AG04450 (cell line): ENCODE measurements around the gene NOD1. TPM values are rescaled to one million over a fixed set of nuclear protein-coding genes. Genes with fewer than 3 reads are reported as not detected.

Experiments
- CTCF ChIA-PET: fragments of 300-600, 350-600 bp; formaldehyde crosslinking; extraction: SDS; loops from one replicate; lab custom pipeline; 2022; ENCODE audit warnings: antibody characterized with exemption, inconsistent platforms; lab: Charles Lee
- POLR2A ChIA-PET: fragments of 350-600 bp; formaldehyde crosslinking; extraction: SDS; loops from one replicate; lab custom pipeline; 2021; ENCODE audit warnings: antibody characterized with exemption, inconsistent platforms; lab: Yijun Ruan, JAX
- DNase-seq: peaks from one replicate; pipeline ENCODE4 v3.0.0-alpha.2; 2011; ENCODE audit warnings: low read depth, low spot score
- H3K27ac ChIP-seq: one replicate; pipeline ENCODE4 v1.5.1; 2012; ENCODE audit warnings: low read depth, low read length, control low read depth
- H3K27me3 ChIP-seq: one replicate; pipeline ENCODE4 v1.6.0; 2012; ENCODE audit warnings: low read length; ENCODE audit not compliant: control insufficient read depth, insufficient read depth
- H3K4me3 ChIP-seq: 2 replicates; pipeline ENCODE4 v1.5.1; 2011; ENCODE audit warnings: mild to moderate bottlenecking, low read depth, low read length, control low read depth
- H3K9me3 ChIP-seq: 2 replicates; pipeline ENCODE4 v1.5.1; 2012; ENCODE audit warnings: low read length; ENCODE audit not compliant: control insufficient read depth, insufficient read depth
- polyA plus RNA-seq: library from polyadenylated mRNA; depleted of rRNA; stranded (reverse); fragments of >200 nt; gene quantifications from 2 replicates; pipeline ENCODE4 v1.2.3, GENCODE V29; 2011
- TF ChIP-seq, protein P1 (sequence below): IDR thresholded peaks from 2 replicates; pipeline ENCODE4 v1.5.1; 2011; ENCODE audit warnings: low read depth, low read length, control low read depth, inconsistent platforms

The NOD1 gene
- polyA plus RNA-seq, 1 experiment: 3.3 TPM

DNA sequence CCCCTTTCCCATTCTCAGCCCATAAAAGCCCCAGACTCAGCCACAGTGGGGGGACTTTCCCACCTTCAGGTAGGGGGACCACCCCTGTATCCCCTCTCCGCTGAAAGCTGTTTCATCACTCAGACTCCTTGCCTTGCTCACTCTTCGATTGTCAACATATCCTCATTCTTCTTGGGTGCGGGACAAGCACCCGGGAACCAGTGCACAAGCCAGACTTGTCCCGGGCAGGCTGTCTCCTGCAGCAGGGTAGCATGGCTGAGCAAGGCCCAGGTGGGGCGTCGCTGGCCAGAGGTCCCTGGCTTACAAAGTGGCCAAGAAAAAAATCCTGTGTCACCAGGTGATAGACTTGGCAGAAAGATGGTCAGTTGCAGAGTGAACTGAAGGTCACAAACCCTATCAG, 64.7 kb downstream of the NOD1 start:
- Histone ChIP-seq H3K4me3 (no peak overlapping the region), H3K9me3 (peaks cover 4% of the 10 kb centered on the region; the same call in 1 of the 2 replicates), H3K27ac (no peak overlapping the region), H3K27me3 (no peaks in the 10 kb centered on the region)
- CTCF ChIA-PET: interaction anchor here (0.8 to 3.0 kb wide), 13 partner anchors 12 to 352 kb away, joined by 3 to 54 read pairs (median 4); no protein-coding TSS in a partner anchor
- TF ChIP-seq, protein P1, sequence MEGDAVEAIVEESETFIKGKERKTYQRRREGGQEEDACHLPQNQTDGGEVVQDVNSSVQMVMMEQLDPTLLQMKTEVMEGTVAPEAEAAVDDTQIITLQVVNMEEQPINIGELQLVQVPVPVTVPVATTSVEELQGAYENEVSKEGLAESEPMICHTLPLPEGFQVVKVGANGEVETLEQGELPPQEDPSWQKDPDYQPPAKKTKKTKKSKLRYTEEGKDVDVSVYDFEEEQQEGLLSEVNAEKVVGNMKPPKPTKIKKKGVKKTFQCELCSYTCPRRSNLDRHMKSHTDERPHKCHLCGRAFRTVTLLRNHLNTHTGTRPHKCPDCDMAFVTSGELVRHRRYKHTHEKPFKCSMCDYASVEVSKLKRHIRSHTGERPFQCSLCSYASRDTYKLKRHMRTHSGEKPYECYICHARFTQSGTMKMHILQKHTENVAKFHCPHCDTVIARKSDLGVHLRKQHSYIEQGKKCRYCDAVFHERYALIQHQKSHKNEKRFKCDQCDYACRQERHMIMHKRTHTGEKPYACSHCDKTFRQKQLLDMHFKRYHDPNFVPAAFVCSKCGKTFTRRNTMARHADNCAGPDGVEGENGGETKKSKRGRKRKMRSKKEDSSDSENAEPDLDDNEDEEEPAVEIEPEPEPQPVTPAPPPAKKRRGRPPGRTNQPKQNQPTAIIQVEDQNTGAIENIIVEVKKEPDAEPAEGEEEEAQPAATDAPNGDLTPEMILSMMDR: no peak
- POLR2A ChIA-PET: no interaction called here
- DNase-seq: no peak

DNA sequence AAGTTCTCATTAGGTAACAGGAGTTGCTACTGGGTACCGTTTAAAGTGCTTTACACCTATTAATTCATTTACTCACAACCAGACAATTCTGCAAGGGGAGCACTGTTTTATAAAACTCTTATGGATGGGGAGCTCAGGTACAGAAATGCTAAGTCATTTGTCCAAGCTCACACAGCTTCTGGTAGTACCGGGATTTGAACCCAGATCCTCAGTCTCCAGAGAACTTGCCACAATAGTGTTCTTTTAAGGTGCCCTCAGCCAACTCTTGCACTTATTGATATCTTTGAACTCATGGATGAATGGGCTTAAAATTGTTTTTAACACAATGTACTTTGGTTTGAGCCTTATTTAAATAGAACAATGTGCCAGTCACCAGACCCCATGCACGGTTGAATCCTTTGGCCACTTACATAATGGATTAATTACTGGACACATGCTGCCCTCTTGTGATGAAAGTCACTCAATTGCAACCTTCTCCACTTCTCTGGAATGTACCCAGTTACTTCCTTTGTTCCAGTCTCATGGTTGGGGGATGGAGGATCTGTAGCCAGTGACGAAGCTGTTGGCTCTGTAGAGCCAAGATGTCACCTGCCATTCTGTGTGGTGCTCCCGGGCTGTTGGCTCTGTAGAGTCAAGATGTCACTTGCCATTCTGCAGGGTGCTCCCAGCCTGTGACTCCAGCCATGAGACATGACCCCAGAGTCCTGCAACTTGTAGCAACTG, 65.6 kb downstream of the NOD1 start:
- TF ChIP-seq, protein P1: peak; percentile 60
- DNase-seq: peak; percentile 61
- no peak overlapping the region for H3K27ac ChIP-seq
- H3K4me3 ChIP-seq: no peak overlapping the region
- ChIA-PET CTCF (interaction anchor here (0.6 to 3.0 kb wide), 18 partner anchors 9 to 442 kb away, joined by 3 to 54 read pairs (median 3); no protein-coding TSS in a partner anchor), POLR2A (no interaction called here)
- H3K9me3 ChIP-seq: peaks cover 4% of the 10 kb centered on the region; the same call in 1 of the 2 replicates
- no peaks in the 10 kb centered on the region for H3K27me3 ChIP-seq

DNA sequence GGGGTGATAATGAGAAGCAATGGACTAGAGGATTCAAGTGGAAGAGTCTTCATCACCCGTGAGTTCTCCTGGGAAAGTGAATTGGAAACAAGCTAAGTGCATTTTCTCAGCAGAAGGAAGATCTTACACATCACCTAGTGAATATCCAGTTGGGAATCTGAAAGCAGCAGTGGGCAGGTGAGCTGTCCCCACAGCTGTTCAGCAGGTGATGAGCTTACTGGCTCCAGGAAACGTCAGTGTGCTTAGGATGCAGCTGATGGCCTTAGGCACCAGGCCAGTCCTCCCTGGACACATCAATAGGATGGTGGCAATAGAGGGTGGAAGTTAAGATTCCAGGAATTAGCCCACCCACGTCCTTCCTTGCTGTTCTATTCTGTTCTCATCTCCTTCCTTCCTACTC, 66.7 kb downstream of the NOD1 start:
- POLR2A ChIA-PET: no interaction called here
- H3K27ac ChIP-seq: no peak overlapping the region
- CTCF ChIA-PET: interaction anchor here (2.5 to 3.0 kb wide), 2 partner anchors 133 to 137 kb away, joined by 16 to 54 read pairs; no protein-coding TSS in a partner anchor
- TF ChIP-seq, protein P1: no peak
- peaks cover 4% of the 10 kb centered on the region; the same call in 1 of the 2 replicates for H3K9me3 ChIP-seq
- DNase-seq: no peak
- H3K4me3 ChIP-seq: no peak overlapping the region
- no peaks in the 10 kb centered on the region for H3K27me3 ChIP-seq

DNA sequence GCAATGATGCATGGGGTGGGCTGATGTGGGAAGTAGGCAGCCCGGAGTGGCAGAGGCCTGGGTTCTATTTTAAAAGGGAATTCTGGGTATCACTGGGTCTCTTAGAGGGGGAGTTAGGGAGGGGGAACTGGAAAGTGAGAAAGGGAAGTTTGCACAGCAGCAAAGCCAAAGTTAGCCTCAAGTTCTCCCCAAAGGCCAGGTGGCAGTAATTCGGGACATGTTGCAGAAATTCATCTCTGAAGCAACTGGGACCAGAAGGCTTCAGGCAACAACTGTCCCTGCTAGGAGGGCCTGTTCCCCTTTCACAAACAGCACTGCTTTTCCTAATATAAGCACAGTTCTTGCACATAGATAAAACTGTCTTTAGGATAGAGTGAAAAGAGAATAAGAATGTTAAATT, 67.4 kb downstream of the NOD1 start:
- CTCF ChIA-PET: interaction anchor here (3.0 kb wide), 1 partner anchor 136 kb away, joined by 54 read pairs; no protein-coding TSS in a partner anchor

More for the DNA sequence above, 67.4 kb downstream of the NOD1 start:
- H3K4me3 ChIP-seq: no peak overlapping the region
- DNase-seq: no peak
- POLR2A ChIA-PET: no interaction called here
- no peak overlapping the region for H3K27ac ChIP-seq
- peaks cover 4% of the 10 kb centered on the region; the same call in 1 of the 2 replicates for H3K9me3 ChIP-seq
- TF ChIP-seq, protein P1: no peak
- no peaks in the 10 kb centered on the region for H3K27me3 ChIP-seq
